Activated CD4-positive, alpha-beta memory T cell treated with anti-CD3 and anti-CD28 coated beads, Interleukin-2, amount 10 ng/mL, durations not matched to agents 7 days and 5 days (primary cell): ENCODE measurements around the gene MLF2. TPM values are rescaled to one million over a fixed set of nuclear protein-coding genes. Genes with fewer than 3 reads are reported as not detected.

Experiments used
- CTCF ChIA-PET: fragments of 350-600 bp; sonication (Branson Sonifier 250); formaldehyde crosslinking; loops from one replicate; lab custom pipeline; 2021; ENCODE audit warnings: antibody characterized with exemption, inconsistent platforms; lab: Charles Lee
- POLR2A ChIA-PET: fragments of 350-600 bp; sonication (Branson Sonifier 250); formaldehyde crosslinking; loops from one replicate; lab custom pipeline; 2021; ENCODE audit warnings: antibody characterized with exemption; lab: Charles Lee
- DNase-seq: peaks from one replicate; pipeline ENCODE4 v3.0.0-alpha.2; 2020
- H3K27ac Mint-ChIP-seq: one replicate; pipeline ENCODE4 v1.8.0; 2021; ENCODE audit warnings: mild to moderate bottlenecking, mixed read lengths
- H3K27me3 Mint-ChIP-seq: one replicate; pipeline ENCODE4 v1.8.0; 2021; ENCODE audit warnings: mixed read lengths
- H3K36me3 Mint-ChIP-seq: one replicate; pipeline ENCODE4 v1.8.0; 2021; ENCODE audit warnings: low read depth, mixed read lengths
- H3K4me1 Mint-ChIP-seq: one replicate; pipeline ENCODE4 v1.8.0; 2021; ENCODE audit warnings: mixed read lengths
- H3K4me3 Mint-ChIP-seq: one replicate; pipeline ENCODE4 v1.8.0; 2021; ENCODE audit warnings: mild to moderate bottlenecking, mixed read lengths
- H3K9me3 Mint-ChIP-seq: one replicate; pipeline ENCODE4 v1.8.0; 2021; ENCODE audit warnings: mixed read lengths
- total RNA-seq, 2 experiments: library from RNA; stranded (reverse); gene quantifications; one replicate each; pipeline ENCODE4 v1.2.3, GENCODE V29; 2021

The MLF2 gene, protein sequence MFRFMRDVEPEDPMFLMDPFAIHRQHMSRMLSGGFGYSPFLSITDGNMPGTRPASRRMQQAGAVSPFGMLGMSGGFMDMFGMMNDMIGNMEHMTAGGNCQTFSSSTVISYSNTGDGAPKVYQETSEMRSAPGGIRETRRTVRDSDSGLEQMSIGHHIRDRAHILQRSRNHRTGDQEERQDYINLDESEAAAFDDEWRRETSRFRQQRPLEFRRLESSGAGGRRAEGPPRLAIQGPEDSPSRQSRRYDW
- total RNA-seq, result 100 to 1,000 TPM; 101 to 108 TPM

DNA sequence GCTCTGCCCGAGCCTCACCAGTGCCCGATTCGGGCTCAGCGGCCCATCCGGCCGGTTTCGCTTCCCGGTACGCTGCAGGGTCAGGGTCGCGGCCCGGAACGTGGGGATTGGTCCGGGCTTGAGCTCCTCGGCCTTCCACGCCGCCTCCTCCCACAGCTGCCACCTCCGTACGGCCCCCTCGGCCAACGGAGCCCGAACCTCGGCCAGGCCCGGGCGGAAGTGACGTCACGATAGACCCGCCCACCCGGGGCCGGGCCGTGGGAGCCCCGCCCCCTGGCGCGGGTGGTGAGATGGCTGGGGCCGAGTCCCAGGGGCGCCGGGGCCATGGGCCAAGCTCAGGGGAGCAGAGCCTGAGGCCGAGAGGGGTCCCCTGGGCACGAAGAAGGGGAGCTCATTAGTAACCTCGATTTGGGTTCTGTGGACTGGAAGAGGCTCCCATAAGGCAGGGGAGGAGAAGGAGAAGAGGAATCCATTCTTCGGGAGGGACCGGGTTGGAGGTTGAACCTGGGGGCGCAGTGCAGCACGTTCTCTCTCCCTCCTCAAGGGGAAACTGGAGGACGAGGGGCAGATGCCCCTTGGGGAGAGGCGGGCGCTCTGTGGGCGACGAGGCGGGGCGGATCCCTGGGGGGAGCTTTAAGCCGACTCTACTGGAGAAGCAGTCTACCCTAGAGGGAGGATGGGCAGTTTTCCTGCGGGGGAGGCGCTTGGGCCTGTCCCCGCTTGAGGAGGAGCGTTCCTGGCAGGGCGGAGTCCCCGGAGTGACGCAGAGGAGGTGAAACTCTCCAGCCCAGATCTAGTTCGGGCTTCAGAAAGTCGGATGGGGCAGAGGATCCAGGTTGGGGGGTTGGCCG is at the start of gene MLF2:
Gene MLF2 (minus strand): TSS at position 221 of the 851 bp plus-strand sequence. CDS start 807 bp downstream, outside the sequence.
- peaks cover 31% of the 10 kb centered on the region for H3K36me3 Mint-ChIP-seq
- peak within 1 kb of the TSS; percentile 92 for H3K4me3 Mint-ChIP-seq
- ChIA-PET CTCF (interaction anchor here (0.7 to 6.1 kb wide), 39 partner anchors 9 to 261 kb away, joined by 3 to 78 read pairs (median 6); partner anchors contain the start of genes CD4, CDCA3, COPS7A and GPR162), POLR2A (interaction anchor here (0.7 to 4.2 kb wide), 39 partner anchors 9 to 282 kb away, joined by 3 to 73 read pairs (median 5); partner anchors contain the start of genes CD4, CDCA3, COPS7A and GAPDH)
- H3K4me1 Mint-ChIP-seq, result peaks cover 25% of the 10 kb centered on the region
- H3K27me3 Mint-ChIP-seq, result peaks cover 4% of the 10 kb centered on the region
- H3K27ac Mint-ChIP-seq, result peak within 1 kb of the TSS; percentile 90
- H3K9me3 Mint-ChIP-seq, result no peaks in the 10 kb centered on the region
- DNase-seq, result peak; percentile 98

- H3K4me3 Mint-ChIP-seq, result no peak overlapping the region
- H3K4me1 Mint-ChIP-seq, result peaks cover 35% of the 10 kb centered on the region
- H3K27ac Mint-ChIP-seq, result no peak overlapping the region
- peaks cover 73% of the 10 kb centered on the region for H3K36me3 Mint-ChIP-seq
- ChIA-PET CTCF (no interaction called here), POLR2A (interaction anchor here (1.3 kb wide), 1 partner anchor 10 kb away, joined by 3 read pairs; the partner anchor contains the start of gene CD4)
- no peak for DNase-seq
- no peaks in the 10 kb centered on the region for H3K9me3 Mint-ChIP-seq
- no peaks in the 10 kb centered on the region for H3K27me3 Mint-ChIP-seq
These were observed 46.2 kb upstream of the MLF2 start for GRCh38 chr12:6799147-6799546.

DNA sequence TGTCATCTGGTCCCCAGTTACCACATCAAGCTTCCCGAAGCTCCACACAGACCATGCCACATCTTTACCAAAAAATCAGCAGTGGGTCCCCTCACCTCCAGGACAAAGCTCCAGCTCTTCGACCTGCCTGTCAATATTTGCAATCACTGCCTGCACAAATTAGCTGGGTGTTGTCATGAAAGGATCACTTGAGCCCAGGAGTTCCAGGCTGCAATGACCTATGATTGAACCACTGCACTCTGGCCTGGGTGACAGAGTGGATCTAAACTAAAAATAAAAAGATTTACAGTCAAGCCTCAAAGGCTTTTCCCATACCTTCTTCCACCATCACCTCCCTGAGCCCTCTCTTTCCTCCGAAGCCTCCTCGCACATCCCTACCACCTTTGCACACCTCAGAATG is 43.6 kb upstream of the MLF2 start:
- Mint-ChIP-seq H3K4me1 (peaks cover 53% of the 10 kb centered on the region), H3K36me3 (peaks cover 72% of the 10 kb centered on the region), H3K4me3 (no peak overlapping the region), H3K27me3 (no peaks in the 10 kb centered on the region), H3K9me3 (no peaks in the 10 kb centered on the region), H3K27ac (no peak overlapping the region)
- ChIA-PET POLR2A (interaction anchor here (0.9 to 1.8 kb wide), 3 partner anchors 44 to 108 kb away, joined by 3 to 4 read pairs (median 4); partner anchors contain the start of genes COPS7A, MLF2 and ZNF384), CTCF (interaction anchor here (0.6 to 1.9 kb wide), 3 partner anchors 8 to 30 kb away, joined by 3 to 7 read pairs (median 3); partner anchors contain the start of gene PTMS)
- no peak for DNase-seq

DNA sequence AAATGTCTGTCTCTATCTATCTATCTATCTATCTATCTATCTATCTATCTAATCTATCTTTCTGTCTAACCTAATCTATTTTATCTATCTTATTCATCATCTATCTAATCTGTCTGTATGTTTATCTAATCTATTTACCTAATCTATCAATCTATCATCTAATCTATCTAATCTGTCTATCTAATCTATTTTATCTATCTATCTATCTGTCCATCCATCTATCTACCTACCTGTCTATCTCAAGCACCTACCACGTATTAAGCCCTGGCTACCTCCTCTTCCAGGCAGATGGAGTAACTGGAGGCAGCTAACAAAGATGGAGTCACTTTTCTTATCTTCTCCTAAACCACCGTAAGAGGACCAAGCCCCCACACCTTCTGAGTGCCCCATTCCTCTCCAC is 42.1 kb upstream of the MLF2 start:
- Mint-ChIP-seq H3K27me3 (no peaks in the 10 kb centered on the region), H3K27ac (no peak overlapping the region), H3K9me3 (no peaks in the 10 kb centered on the region), H3K4me1 (peaks cover 53% of the 10 kb centered on the region), H3K36me3 (peaks cover 79% of the 10 kb centered on the region), H3K4me3 (no peak overlapping the region)
- ChIA-PET CTCF (interaction anchor here (0.8 to 1.9 kb wide), 2 partner anchors 17 to 29 kb away, joined by 3 to 7 read pairs; partner anchors contain the start of gene PTMS), POLR2A (interaction anchor here (1.3 to 1.5 kb wide), 2 partner anchors 8 to 42 kb away, joined by 4 to 5 read pairs; partner anchors contain the start of gene MLF2)
- DNase-seq, result no peak

DNA sequence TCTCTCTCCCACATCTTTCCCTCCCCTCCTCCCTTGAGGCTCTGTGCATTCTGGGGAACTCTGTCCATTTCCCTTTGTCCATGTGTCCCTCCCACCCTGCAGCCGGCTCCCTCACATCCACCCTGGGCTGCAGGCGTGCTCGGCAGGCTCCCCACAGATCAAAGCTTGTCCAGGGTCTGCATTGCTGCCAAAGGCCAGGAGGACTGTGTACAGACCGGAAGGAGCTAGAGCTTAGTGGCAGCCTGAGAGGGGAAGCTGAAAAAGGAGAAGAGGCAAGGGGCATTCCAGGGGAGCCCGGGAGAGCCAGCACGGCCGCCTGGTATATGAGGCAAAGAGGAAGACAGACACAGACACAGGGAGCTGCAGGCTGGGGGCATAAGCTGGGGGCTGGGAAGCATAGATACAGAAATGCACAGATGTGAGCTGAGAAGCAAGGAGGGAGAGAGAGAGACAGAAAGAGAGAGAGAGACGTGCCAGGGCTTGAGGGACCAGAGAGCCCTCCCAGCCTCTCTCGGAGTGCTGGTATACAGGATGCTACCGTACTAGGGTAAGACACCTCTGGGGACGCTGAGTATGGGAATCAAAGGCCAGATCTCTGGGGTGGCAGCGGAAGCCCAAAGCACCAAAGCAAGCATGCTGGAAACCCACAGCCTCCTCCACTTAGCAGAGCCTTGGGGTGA is 39.7 kb upstream of the MLF2 start:
- POLR2A ChIA-PET, result interaction anchor here (0.6 to 7.9 kb wide), 23 partner anchors 8 to 317 kb away, joined by 3 to 153 read pairs (median 5); partner anchors contain the start of genes C12orf57, C1RL, CDCA3 and COPS7A
- Mint-ChIP-seq H3K27ac (peak overlapping the region; percentile 90), H3K36me3 (peaks cover 64% of the 10 kb centered on the region)

DNA sequence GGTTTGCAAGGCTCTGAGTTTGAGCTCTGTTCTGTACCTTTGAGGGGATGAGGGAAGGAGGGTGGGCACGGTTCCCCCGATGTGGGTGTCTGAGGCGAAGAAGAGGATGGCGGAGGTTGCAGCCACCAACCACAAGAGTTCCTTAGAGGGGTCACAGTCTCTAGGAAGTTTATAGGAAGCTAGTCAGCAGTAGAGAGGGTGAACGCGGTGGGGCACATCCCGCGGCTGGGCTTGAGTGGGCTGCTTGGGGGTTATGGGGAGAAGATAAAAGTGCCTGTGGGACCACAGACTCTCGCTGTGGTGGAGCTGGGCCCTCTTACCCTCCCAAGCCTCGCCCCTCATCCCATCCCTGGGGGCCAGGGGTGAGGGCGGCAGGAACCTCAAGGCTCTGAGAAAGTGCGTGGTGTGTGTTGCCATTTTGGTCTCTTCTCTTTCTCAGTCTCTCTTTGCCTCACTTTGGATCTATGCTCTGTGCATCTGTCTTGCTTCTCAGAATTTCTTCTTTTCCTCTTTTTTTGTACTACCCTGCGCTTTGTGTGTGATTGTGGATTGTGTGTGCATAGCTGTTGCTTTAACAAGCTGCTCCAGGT is 39.1 kb upstream of the MLF2 start:
- ChIA-PET POLR2A (interaction anchor here (0.8 to 7.9 kb wide), 21 partner anchors 9 to 317 kb away, joined by 3 to 153 read pairs (median 5); partner anchors contain the start of genes C12orf57, C1RL, CDCA3 and COPS7A), CTCF (interaction anchor here (1.0 to 5.9 kb wide), 17 partner anchors 8 to 254 kb away, joined by 3 to 53 read pairs (median 5); partner anchors contain the start of genes COPS7A, MLF2, NOP2 and PTMS)
- peaks cover 52% of the 10 kb centered on the region for H3K4me1 Mint-ChIP-seq
- H3K4me3 Mint-ChIP-seq, result peak overlapping the region; percentile 93
- H3K27me3 Mint-ChIP-seq, result no peaks in the 10 kb centered on the region
- peaks cover 58% of the 10 kb centered on the region for H3K36me3 Mint-ChIP-seq
- DNase-seq, result no peak
- peak overlapping the region; percentile 90 for H3K27ac Mint-ChIP-seq
- no peaks in the 10 kb centered on the region for H3K9me3 Mint-ChIP-seq

More for the DNA sequence above, 39.7 kb upstream of the MLF2 start:
- CTCF ChIA-PET, result interaction anchor here (1.0 to 5.9 kb wide), 17 partner anchors 9 to 225 kb away, joined by 3 to 53 read pairs (median 5); partner anchors contain the start of genes COPS7A, MLF2, NOP2 and PTMS
- Mint-ChIP-seq H3K4me1 (peaks cover 51% of the 10 kb centered on the region), H3K9me3 (no peaks in the 10 kb centered on the region), H3K27me3 (no peaks in the 10 kb centered on the region), H3K4me3 (peak overlapping the region; percentile 93)
- peak; percentile 70 for DNase-seq

DNA sequence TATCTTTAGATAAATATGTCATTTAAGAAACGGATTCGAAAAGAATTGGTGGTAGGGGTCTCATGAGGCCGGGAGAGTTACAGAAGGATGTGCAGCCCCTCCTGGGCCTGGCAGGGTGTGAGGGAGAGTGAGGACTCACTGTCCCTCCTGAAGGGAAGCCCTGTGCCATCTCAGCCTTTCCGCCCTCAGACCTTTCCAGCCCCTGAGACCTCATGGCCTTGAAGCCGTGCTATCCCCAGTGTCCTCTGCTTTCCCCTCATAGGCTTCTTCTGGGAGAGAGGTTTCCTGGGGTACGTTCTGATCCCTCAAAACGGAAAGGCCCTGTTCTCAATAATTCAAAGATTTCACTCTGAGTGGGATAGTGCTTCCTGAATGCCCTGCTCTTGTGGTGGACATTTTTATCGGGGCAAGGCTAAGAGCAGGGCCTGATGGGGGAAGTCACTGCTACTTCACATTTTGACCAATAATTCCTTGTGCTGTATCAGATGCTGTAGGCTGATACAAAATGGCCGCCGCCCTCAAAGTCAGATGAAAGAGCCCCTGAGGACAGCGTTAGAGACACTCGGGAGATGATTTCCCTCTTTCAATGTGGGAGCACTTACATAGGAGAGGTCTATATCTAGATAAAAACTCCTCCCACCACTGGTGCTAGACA is 37.7 kb upstream of the MLF2 start:
- CTCF ChIA-PET, result interaction anchor here (0.6 to 5.9 kb wide), 6 partner anchors 13 to 44 kb away, joined by 3 to 53 read pairs (median 14); partner anchors contain the start of genes MLF2 and PTMS
- Mint-ChIP-seq H3K27ac (peak overlapping the region; percentile 90), H3K36me3 (peaks cover 47% of the 10 kb centered on the region), H3K27me3 (no peaks in the 10 kb centered on the region), H3K4me3 (peak overlapping the region; percentile 93), H3K4me1 (peaks cover 53% of the 10 kb centered on the region), H3K9me3 (no peaks in the 10 kb centered on the region)
- peak; percentile 68 for DNase-seq
- POLR2A ChIA-PET, result interaction anchor here (1.2 to 7.9 kb wide), 16 partner anchors 10 to 319 kb away, joined by 3 to 153 read pairs (median 9); partner anchors contain the start of genes C12orf57, C1RL, CDCA3 and COPS7A

DNA sequence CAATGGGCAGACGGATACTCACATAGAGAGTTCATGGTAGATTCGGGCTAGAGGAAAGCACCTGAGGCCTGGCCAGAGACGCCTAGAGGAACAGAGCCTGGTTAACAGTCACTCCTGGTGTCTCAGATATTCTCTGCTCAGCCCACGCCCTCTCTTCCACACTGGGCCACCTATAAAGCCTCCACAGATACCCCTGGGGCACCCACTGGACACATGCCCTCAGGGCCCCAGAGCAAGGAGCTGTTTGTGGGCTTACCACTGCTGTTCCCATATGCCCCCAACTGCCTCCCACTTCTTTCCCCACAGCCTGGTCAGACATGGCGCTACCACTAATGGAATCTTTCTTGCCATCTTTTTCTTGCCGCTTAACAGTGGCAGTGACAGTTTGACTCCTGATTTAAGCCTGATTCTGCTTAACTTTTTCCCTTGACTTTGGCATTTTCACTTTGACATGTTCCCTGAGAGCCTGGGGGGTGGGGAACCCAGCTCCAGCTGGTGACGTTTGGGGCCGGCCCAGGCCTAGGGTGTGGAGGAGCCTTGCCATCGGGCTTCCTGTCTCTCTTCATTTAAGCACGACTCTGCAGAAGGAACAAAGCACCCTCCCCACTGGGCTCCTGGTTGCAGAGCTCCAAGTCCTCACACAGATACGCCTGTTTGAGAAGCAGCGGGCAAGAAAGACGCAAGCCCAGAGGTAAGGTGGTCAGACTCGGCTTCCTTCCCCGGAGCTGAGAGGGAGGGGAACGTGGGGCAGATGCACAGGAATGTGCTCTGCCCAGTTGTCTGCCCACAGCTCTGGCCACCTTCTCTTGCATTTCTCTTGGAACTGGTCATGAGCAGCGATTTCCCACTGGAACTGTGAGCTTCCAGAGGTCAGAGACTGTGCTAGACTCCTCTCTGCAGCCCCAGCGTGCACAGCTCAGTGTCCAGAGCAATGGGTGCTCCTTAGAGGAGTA is 36.3 kb upstream of the MLF2 start, which contains the start of gene CD4:
Gene CD4 (plus strand): TSS at position 557 of the 953 bp plus-strand sequence. CDS start 10,611 bp downstream, outside the sequence.
- ChIA-PET CTCF (interaction anchor here (0.7 to 5.9 kb wide), 16 partner anchors 9 to 175 kb away, joined by 3 to 53 read pairs (median 5); partner anchors contain the start of genes COPS7A, LAG3, MLF2 and PTMS), POLR2A (interaction anchor here (0.6 to 7.9 kb wide), 17 partner anchors 10 to 254 kb away, joined by 3 to 153 read pairs (median 9); partner anchors contain the start of genes C12orf57, CDCA3, COPS7A and GAPDH)
- peaks cover 56% of the 10 kb centered on the region for H3K4me1 Mint-ChIP-seq
- peak; percentile 89 for DNase-seq
- H3K4me3 Mint-ChIP-seq, result peak within 1 kb of the TSS; percentile 93
- H3K27ac Mint-ChIP-seq, result peak within 1 kb of the TSS; percentile 90
- peaks cover 34% of the 10 kb centered on the region for H3K36me3 Mint-ChIP-seq
- no peaks in the 10 kb centered on the region for H3K9me3 Mint-ChIP-seq
- H3K27me3 Mint-ChIP-seq, result no peaks in the 10 kb centered on the region

DNA sequence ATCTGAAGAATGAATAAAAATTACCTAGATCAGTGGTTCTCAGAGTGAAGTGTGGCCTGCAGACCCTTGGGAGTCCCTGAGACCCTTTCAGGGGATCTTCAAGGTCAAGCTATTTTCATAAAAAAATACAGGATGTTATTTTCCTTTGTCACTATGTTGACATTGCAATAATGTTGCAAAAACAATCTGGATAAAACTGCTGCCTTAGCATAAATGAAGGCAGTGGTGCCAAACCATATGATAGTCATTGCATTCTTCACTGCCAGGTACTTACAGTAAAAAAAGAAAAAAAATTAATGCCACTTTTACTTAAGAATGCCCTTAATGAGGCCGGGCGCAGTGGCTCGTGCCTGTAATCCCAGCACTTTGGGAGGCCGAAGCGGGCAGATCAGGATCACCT is 34.4 kb upstream of the MLF2 start:
- POLR2A ChIA-PET, result interaction anchor here (0.7 to 7.9 kb wide), 8 partner anchors 8 to 178 kb away, joined by 3 to 153 read pairs (median 6); partner anchors contain the start of genes C12orf57, COPS7A, LAG3 and MLF2
- no peaks in the 10 kb centered on the region for H3K9me3 Mint-ChIP-seq
- peak overlapping the region; percentile 33 for H3K4me3 Mint-ChIP-seq
- H3K27me3 Mint-ChIP-seq, result no peaks in the 10 kb centered on the region
- H3K36me3 Mint-ChIP-seq, result peaks cover 23% of the 10 kb centered on the region
- H3K27ac Mint-ChIP-seq, result peak overlapping the region; percentile 74
- H3K4me1 Mint-ChIP-seq, result peaks cover 54% of the 10 kb centered on the region
- no peak for DNase-seq
- CTCF ChIA-PET, result interaction anchor here (0.7 to 3.0 kb wide), 7 partner anchors 9 to 250 kb away, joined by 3 to 18 read pairs (median 6); partner anchors contain the start of genes COPS7A, LAG3 and MLF2
